ENCODE data around the gene DCXR.
A peak's percentile ranks its signal among the peaks of the same experiment; 100 is the strongest.

Gene DCXR

DNA sequence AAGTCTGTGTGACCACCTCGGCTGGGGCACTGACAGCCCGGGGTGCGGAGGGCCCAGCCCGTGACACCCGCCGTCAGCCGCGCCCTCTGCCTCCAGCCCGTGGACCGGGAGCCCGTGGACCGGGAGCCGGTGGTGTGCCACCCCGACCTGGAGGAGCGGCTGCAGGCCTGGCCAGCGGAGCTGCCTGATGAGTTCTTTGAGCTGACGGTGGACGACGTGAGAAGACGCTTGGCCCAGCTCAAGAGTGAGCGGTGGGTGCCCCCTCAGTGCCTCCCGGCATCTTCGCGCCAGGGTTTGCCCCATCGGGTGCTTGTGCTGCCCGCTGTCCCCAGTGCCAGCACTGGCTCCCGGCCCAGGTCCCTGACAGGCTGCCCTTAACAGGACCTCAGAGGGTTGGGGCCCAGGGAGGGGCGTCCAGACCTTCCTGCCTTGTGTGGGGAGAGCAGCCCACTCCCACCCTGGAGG, 28.5 kb downstream of the DCXR start:
- DNase-seq = no peak

DNA sequence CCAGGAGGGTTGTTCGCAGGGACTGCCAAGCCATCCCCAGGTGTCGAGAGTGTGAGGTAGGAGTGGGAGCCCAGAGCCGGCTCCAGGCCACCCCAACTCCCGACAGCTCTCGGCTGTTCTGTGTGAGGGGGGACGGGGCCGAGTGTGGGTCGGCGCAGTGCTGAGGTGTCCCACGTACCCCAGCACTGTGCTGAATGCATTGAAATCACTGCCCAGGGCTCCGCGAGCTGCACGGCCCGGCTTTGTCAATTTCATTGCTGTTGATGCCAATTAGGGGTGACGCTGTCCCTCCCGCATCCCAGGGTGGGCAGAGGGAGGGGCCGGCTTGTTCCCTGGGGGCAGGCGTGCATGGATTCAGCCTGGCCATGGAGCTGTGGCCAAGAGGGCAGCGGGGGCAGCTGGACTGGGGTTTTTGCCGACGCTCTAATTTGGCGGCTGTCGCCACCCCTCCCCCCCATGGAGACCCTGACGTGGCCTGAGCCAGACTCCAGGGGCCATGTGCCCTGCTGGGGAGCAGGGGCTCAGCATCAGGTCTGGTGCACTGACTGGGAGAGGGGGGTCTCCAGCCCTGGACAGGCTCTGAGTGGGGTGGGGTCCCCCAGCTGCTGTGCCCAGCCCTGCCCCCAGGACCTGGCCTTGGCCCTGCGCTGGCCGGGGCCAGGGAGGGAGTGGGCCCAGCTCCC, 29.1 kb downstream of the DCXR start:
- peak; percentile 51 for DNase-seq

DNA sequence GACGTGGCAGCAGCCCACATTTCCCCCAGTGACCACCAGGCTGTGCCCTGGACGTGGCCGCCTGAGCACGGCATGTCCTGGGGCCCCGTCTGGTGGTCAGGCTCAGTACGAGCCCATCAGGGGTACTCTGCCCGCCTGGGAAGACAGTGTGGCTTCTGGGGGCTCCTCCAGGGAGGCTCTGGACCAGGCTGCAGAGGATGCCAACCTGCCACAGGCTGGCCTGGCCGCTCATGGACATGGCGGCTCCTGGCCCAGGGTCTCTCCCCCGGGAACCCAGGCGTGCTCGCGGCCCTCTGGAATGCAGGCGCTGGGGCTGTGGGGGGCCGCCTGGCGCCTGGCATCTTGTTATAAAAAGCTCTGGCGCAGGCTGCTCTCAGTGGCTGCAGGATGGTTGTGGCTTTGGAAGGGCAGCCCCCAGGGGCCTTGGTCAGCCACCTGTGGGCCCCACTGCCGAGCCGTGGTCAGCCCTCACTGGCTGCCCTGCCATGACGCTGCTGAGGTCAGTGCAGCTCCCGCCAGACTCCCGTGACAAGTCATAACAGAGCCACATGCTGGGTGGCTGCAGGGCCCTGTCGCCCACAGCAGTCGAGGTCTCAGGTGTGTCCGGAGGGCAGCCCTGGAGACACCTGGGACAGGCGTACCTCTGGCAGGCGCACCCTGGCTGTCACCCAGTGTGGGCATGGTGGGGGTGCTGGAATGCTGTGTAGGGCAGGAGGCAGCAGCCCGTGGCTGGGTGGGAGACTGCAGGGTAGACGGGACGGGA, 29.8 kb downstream of the DCXR start:
- peak; percentile 52 for DNase-seq

DNA sequence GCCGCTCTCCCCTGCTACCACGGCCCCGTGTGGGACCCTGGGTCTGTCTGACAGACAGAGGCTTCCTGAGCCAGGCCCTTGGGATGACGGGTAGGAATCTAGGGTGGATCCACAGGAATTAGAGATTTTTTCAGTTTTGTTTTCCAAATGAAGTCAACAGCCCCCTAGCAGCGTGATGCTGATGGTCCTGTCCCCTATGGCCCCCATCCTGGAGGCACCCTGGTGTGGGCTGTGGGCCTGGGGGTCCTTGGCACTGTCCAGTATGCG, 30.3 kb downstream of the DCXR start:
- DNase-seq = no peak

DNA sequence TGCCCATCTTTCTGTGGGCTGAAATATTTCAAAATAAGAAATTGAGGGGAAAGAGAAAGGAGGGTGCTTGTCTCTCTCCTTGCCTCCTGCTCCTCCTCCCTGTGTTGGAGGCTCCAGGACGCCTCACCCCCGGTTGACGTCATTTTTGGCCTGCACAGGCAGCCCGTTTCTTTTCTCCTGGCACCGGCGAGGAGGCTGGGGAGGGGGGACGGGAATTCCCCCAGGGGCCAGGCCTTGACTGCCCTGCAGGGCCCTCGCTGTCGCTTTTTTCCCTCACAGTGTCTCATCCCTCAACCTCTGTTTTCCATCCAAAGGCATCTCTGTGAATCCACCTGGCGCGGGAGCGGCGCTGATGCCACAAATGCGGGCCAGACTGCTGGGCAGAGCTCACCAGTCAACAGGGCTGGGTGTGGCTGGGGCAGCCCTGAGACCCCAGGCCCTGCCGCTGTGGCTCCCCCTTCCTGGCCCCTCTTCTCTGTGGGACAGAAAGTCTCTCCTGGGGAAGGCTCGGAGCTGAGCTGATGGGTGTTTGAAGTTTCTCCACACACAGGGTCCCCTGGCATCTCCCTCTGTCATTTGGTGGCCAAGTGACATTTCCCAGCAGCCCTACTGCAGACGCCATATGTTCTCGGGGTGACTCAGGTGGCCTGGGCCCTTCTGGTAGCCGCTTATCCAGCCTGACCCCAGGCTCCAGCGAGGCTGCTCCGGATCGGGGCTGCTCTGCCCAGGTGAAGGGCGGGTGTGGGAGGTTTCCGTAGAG, 30.8 kb downstream of the DCXR start:
- no peak for DNase-seq

DNA sequence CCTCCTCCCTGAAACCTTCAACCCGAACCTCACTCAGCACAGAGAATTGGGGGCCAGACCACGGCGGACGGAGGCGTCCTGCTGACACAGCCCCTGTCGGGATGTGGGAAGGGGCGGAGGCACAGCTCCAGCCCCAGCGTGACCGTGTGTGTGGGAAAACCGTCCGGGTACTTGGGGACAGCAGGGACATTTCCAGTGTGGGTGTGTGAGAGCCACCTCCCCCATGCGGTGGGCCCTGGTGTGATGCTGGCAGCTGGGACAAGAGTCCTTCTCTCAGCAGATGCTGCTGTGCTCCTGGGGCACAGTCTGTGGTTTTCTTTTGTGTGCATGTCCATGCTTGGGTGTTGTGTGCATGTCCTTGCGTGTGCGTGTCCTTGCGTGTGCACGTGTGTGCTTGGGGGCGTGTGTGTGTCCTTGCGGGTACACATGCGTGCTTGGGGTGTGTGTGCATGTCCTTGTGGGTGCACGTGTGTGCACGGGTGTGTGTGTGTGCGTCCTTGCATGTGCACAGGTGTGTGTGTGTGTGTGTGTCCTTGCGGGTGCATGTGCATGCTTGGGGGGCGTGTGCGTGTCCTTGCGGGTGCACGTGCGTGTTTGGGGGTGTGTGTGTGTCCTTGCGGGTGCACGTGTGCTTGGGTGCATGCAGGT, 31.7 kb downstream of the DCXR start:
- no peak for DNase-seq

DNA sequence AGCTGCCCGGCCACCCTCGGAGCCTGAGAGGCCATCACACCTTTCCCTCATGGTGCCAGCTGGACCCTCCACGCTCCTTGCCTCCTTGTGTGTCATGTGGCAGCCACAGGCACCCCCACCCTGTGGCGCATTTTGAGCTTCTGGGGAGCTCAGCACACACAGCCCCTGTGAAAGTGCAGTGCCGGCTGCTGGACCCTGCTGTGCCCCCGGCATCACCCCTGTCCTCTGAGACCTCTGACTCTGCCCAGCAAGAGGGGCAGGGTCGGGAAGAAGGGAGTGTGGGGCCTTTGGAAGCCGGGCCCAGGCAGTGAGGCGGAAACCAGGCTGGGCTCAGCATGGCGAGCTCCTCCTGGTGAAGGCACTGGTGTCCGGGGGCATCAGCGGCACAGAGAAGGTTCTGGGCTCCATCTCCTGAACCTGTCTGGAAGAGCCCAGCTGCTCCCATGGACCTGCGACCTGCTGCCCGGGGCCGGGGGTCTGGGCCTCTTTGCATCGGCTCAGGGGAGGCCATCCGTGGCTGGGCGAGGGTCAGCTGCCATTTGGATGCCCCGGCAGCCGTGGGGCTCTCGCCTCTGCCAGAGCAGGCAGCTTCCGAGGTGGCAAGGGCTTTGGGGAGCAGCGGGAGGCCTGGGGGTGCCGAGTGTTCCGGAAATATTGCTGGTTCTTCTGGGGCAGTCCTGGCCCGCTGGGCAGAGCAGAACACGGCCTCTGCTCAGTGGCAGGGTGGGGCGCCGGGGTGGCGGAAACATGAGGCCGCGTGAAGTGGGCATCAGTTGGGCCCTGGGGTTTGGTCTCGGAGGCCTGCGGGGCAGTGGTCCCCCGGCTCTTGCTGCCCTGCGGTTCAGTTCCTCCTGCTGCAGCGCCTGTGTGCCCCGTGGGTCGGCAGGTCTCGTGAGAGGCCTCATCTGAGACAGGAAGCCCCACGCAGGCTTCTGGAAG, 32.7 kb downstream of the DCXR start:
- no peak for DNase-seq

DNA sequence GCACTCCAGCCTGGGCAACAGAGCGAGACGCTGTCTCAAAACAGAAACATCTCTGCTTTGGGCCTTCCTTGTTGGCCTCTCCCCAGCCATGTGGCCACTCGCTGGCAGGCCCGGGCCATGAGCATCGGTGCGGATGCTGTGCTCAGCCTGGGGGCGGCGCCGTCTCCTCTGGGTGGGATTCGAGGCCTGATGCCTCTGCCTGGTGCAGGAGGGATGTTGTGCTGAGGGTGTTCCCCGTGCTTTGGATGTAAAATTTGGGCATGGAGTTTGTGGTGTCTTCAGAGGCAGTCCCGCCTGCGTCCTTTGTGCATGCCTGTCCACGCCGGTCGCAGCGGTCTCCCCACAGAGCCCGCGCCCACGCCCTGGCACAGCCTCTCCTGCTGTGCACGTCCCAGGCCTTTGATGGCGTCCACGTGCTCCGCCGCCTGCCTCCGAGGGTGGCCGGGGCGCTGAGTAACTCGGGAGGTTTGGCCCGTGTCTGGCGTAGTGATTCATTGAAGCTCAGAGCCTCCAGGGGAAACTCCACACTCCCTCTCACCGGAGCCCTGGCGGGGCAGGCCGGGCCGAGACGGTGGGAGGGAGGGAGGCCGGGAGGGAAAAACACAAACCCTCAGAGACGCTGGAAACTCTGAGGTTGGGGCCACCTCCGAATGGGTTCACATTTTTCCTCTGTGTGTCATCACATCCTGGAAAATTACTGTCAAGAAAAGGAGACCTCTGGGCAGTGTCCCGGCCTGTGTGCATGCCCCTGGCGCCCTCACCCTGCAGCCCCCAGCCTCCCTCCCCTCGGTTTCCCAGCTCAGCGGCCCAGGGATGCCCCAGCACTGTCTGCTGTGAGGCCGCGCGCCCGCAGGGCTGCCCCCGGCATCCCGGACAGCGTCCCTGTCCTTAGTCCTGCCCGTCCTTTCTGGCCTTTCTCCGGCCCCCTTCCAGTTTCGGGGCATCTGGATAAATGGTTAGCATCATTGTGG, 33.8 kb downstream of the DCXR start:
- DNase-seq = peak; percentile 57

DNA sequence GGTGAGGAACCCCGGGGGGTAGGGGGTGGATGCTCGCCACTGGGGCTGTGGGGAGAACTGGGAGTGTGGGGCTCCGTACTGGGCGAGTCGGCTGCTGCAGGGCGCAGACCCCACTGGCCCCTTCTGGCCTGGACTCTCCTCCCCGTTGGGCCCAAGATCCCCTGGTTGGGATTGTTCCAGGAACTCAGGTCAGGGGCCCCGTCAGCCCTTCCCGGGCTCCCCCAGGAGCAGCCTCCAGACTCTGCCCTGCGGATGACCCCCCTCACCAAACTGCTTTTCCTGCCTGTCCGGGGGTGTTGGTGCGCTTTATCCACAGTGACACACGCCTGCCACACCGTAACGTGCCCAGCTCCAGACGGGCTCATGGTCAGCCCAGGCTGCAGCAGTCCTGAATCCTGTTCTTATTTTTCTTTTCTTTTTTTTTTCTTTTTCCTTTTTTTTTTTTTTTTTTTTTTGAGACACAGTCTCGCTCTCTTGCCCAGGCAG, 35.9 kb downstream of the DCXR start:
- no peak for DNase-seq

DNA sequence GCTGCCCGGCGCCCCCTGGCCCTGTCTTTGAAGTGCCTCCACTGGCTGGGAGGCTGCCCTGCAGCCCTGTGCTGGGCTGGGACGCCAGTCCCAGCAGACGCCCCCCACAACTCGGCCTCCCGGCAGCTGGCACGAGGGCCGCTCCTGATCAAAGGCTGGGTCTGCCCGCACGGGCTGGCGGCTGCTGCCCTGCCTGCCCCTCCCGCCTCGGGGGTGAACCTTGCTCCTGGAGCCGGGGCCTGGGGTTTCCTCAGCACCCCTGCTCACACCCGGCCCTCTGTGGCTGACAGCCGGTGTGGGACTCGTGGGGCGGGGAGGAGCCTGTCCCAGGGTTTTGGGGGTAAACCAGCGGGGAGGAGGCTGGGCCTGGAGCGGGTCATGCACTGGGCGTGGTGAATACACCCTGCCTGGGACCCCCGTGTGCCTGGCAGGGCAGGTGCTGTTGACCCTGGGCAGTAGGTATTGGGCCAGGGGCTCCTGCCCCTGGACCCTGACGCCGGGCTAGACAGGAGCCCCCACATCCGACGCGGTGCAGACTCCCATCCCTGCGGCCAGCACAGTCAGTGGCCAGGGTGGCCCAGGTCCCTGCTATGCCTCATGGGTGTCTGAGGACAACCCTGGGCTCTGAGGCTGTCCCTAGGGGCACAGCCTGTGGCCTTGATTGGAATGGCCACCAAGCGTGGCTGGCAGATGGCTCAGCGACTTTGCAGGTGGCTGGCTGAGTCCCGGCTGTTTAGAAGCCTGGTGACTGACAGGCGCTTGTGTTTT, 36.5 kb downstream of the DCXR start:
- peak; percentile 68 for DNase-seq

DNA sequence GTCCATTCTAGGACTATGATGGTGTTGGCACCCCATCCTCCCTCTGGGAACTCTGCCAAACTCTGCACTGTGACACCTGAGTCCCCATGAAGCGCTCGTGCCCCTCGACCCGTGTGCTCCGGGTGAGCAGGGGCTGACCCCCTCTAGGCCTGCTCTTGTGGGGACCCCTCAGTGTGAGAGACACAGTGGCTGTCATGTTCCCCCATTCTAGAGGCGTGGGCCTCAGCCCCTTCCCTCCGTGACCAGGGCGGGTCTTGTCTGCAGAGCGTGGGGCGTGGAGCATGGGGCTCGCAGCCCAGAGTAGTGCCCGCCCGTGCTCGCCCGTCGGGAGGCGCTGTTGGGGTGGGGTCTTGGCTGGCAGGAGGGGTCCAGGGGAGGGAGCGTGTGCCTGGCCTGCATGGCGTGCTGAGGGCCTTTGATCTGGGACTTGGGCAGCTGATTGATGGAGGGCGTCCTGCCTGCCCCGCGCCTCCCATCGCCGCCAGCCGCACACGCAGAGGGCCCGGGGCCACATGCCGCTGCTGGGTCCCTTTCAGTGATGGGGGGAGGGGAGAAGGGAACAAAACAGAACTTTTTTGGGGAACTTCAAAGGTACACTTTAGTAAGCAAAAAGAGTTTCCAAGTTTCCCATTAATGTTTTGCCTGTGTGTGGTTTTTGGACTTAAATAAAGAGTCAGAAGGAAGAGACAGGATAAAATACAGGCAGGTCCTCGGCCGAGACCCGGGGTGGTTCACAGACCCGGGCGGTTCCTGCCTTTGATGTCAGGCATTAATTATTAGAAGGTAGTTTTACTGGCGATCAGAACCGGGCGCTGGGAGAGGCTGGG, 37.3 kb downstream of the DCXR start:
- DNase-seq = no peak

DNA sequence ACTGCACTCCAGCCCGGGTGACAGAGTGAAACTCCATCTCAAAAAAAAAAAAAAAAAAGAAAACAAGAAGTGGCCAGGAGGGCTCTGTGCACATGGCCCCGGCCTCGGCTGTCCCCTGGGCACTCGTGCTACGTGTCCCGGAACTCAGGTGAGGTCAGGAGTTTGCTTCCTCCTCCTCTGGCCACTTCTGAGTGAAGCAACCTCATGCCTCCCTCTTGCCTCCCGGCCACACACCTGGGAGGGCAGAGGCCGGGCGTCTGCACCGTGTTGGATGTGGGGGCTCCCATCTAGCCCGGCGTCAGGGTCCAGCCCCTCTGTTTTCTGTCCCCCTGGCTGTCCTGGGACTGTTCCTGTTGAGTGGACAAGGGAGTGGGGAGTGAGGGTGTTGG, 37.9 kb downstream of the DCXR start:
- DNase-seq = no peak

DNA sequence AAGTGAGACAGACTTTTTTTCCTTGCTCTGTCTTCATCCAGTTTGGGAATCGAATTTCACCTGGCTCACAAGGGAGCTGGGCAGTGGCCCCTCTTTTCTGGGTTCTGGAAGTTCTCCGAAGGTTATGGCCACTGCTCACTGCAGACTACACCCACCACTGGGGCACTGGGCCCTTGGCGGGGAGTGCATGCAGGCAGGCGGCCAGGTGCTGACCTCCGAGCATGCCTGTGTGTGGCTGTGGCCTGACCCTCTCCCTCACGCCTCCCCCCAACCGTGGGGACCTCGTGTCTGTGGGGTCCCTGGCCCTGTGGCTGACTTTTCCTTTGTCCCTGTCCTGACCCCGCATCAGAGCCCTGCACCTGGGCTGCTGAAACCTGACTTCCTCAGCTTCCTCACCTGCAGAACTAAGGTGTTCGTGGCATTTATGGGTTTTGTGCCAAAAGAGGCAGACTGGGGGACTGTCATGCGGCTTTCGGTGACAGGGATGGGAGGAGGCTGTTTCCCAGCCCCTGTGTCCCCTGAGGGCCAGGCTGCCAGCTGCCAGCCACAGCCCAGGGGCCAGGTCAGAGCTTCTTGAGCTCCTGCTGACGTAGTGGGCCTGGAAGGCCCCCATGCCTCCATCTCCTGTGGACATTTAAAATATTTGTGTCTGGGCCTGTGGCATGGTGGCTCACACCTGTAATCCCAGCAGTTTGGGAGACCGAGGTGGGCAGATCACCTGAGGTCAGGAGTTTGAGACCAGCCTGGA, 38.6 kb downstream of the DCXR start:
- DNase-seq = no peak

DNA sequence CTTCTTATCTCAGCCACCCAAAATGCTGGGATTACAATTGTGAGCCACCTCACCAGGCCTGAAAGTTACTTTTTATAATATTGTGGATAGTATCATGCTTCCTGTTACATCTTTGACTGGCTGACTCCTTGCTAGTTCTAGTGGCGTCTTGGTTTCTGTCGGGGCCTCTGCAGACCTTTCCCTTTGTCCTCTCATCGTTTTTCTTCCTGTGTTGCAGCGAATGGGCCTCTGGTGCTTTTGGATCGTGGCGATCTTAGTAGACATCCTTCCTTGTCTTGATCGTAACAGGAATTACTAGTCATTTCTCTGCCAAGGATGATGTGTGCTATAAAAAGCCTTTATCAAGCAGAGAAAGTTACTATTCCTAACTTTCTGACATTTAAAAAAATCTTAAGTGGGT, 39.3 kb downstream of the DCXR start:
- DNase-seq = no peak

DNA sequence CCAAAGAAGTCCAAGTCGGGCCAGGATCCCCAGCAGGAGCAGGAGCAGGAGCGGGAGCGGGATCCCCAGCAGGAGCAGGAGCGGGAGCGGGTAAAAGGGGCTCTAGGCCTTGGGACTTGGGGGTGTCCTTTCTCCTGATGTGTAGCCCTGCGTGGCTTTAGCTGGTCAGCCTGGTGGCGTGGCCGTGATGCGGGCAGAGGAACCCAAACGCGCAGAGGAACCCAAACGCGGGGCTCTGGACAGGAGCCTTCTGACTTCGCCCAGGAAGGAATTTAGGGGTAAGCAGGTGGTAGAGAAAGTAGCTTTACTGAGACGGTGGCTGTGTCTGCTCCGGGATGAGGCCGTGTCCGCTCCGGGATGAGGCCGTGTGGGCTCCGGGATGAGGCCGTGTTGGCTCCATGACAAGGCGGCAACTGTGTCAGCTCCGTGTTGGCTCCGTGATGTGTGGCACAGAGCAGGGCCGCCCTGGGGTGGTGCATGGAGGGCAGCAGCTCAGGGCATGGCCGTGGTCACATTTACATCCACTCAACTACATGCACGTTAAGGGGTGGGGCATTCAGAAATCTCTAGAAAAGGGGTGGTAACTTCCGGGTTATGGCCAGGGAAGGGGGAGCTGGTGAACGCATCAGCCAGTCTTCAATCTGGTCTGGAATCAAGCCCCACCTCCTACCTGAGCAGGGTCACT, 40.6 kb downstream of the DCXR start:
- DNase-seq = no peak

DNA sequence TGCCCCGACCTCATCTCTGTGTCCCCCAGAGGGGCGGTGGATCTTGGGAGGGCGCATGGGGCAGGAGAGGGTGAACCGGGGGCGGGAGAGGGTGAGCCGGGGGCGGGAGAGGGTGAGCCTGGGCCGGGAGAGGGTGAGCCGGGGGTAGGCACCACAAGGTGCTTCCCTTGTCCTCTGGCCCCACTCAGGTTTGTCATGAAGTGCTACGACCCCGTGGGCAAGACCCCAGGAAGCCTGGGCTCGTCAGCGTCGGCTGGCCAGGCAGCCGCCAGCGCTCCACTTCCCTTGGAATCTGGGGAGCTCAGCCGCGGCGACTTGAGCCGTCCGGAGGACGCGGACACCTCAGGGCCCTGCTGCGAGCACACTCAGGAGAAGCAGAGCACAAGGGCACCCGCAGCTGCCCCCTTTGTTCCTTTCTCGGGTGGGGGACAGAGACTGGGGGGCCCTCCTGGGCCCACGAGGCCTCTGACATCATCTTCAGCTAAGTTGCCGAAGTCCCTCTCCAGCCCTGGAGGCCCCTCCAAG, 41.2 kb downstream of the DCXR start:
- no peak for DNase-seq

DNA sequence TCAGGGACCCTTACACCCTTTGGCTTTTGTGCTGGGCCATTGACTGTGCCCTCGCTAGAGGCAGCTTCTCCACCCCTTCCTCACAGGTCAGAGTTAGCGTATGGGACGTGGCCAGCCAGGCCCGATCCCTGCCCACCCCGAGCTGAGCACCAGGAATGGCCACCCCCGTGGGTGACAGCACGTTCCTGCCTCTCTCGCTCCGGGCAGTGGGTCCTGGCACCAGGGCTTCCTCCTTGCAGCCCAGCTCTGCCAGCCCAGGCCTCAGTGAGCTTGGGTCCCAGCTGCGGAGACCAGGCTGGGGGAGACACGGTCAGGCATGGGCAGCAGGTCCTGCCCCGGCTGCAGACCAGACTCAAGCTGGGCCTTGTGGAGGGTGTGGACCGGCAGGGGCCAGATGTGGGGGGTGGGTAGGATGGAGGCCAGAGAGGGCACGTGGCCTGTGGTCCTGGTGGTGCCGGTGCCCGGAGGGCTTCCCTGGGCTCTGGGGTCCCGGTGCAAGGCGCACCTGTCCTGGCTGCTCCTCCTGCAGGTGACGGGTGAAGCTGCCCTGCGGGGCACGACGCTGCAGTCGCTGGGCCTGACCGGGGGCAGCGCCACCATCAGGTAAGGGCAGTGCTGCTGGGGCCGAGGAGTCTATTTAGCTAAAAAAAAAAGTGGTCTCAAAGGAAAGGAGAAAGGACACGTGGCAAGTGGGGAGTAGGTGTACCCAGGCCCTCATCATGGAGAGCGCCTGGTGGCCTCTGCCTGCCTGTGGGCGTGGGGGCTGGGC, 41.9 kb downstream of the DCXR start:
- no peak for DNase-seq

Measured in eye (tissue), 1 donor.